ENCODE results near the gene F13A1. TPM values are rescaled to one million over a fixed set of nuclear protein-coding genes. Genes with fewer than 3 reads are reported as not detected.

The F13A1 gene
- total RNA-seq, 3 donors from 2014 or later (not counting 1 experiment from before 2014, with no cell fraction given) = 6.6 to 32.5 (median 16.1) TPM

DNA sequence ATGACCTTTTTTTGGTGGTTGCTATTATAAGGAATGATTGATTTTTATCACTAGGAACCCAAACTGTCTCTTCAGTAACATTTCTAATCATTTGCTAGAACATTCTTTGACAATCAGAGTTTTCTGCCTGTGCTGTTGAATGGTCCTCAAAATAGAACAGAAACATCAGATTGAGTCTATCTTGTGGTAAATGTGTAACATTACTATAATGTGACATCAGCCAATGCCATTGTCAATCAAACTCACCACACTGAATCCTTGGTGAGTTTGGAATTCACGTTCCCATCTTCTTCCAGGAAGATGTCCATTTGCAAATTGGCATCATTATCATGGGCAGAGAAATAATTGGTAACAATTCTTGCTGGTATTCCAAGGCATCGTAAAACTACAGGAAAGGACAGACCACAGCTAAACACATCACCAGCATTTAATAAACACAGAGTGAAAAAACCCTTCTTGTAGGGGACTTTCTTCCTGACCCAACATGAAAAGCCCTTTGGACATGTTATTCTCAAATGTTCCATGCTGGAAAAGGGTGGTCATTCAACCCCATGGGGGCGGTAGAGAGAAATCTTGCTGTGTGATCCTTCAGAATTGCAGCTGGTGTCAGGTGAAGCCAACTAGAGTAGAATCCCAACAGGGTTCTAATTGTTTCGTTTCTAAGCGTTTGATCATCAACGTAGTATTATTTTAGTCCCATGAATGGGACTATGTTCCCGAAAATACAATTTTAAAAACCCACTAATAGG, 98.5 kb downstream of the F13A1 start:
- Mint-ChIP-seq H3K27ac (no peak overlapping the region), H3K36me3 (no peaks in the 10 kb centered on the region), H3K4me3 (no peak overlapping the region), H3K27me3 (ENCODE audit: low read depth in 2 of 2) (peaks cover 23 to 42% of the 10 kb centered on the region in 2 donors), H3K9me3 (no peaks in the 10 kb centered on the region), H3K4me1 (no peaks in the 10 kb centered on the region)
- TF ChIP-seq, protein P1, sequence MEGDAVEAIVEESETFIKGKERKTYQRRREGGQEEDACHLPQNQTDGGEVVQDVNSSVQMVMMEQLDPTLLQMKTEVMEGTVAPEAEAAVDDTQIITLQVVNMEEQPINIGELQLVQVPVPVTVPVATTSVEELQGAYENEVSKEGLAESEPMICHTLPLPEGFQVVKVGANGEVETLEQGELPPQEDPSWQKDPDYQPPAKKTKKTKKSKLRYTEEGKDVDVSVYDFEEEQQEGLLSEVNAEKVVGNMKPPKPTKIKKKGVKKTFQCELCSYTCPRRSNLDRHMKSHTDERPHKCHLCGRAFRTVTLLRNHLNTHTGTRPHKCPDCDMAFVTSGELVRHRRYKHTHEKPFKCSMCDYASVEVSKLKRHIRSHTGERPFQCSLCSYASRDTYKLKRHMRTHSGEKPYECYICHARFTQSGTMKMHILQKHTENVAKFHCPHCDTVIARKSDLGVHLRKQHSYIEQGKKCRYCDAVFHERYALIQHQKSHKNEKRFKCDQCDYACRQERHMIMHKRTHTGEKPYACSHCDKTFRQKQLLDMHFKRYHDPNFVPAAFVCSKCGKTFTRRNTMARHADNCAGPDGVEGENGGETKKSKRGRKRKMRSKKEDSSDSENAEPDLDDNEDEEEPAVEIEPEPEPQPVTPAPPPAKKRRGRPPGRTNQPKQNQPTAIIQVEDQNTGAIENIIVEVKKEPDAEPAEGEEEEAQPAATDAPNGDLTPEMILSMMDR (IDR thresholded peaks at IDR 0.05) = no peak
- Histone ChIP-seq H3K36me3 (ENCODE audit: control insufficient read depth, insufficient read depth, low read length) (no peaks in the 10 kb centered on the region), H3K4me1 (ENCODE audit: control insufficient read depth, insufficient read depth, low read length) (no peaks in the 10 kb centered on the region), H3K9me3 (ENCODE audit: control insufficient read depth, insufficient read depth, low read length) (no peaks in the 10 kb centered on the region), H3K4me3 (ENCODE audit: low read length) (no peak overlapping the region), H3K27ac (ENCODE audit: low read length) (no peak overlapping the region), H3K27me3 (ENCODE audit: control insufficient read depth, insufficient read depth, low read length) (peaks cover 5% of the 10 kb centered on the region)
- 76% methylated on average over 6 of the region's 7 CpGs for WGBS (ENCODE audit: insufficient coverage)
- DNase-seq (peak in 1 of 2 donors; percentile 4), ATAC-seq (no peak)
- intact Hi-C loops (cut with micrococcal nuclease) = no loop called here

DNA sequence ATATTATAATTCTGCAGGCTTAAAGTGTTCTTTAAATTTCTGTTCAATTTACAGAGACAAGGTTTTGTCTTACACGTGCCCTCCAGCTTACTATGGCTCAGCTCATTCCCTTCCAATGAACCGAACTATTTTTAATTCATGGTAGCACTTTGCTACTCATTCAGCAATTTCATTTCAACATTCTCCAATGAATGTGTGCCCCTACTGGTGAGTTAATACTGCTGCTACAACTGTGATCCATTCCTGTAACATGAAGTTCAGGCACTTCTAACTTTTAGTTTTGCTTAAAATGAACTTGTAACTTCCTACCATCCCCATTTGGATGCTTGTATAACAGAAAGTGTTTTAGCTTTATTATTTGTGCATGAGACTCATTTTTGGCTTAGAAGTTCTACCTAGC, 99.7 kb downstream of the F13A1 start:
- H3K4me3 Mint-ChIP-seq = no peak overlapping the region
- intact Hi-C loops (cut with micrococcal nuclease) = no loop called here
- no peaks in the 10 kb centered on the region for H3K4me1 Mint-ChIP-seq
- Histone ChIP-seq H3K4me1 (ENCODE audit: control insufficient read depth, insufficient read depth, low read length) (no peaks in the 10 kb centered on the region), H3K27me3 (ENCODE audit: control insufficient read depth, insufficient read depth, low read length) (peaks cover 3% of the 10 kb centered on the region), H3K27ac (ENCODE audit: low read length) (no peak overlapping the region), H3K36me3 (ENCODE audit: control insufficient read depth, insufficient read depth, low read length) (no peaks in the 10 kb centered on the region), H3K4me3 (ENCODE audit: low read length) (no peak overlapping the region), H3K9me3 (ENCODE audit: control insufficient read depth, insufficient read depth, low read length) (no peaks in the 10 kb centered on the region)
- H3K36me3 Mint-ChIP-seq = no peaks in the 10 kb centered on the region
- DNase-seq (no peak), ATAC-seq (no peak)
- H3K9me3 Mint-ChIP-seq = no peaks in the 10 kb centered on the region
- TF ChIP-seq, protein P1 (IDR thresholded peaks at IDR 0.05) = no peak
- WGBS (ENCODE audit: insufficient coverage) = 82% methylated on average over 2 of the region's 2 CpGs
- H3K27ac Mint-ChIP-seq = no peak overlapping the region
- peaks cover 19 to 30% of the 10 kb centered on the region in 2 donors for H3K27me3 Mint-ChIP-seq (ENCODE audit: low read depth in 2 of 2)

DNA sequence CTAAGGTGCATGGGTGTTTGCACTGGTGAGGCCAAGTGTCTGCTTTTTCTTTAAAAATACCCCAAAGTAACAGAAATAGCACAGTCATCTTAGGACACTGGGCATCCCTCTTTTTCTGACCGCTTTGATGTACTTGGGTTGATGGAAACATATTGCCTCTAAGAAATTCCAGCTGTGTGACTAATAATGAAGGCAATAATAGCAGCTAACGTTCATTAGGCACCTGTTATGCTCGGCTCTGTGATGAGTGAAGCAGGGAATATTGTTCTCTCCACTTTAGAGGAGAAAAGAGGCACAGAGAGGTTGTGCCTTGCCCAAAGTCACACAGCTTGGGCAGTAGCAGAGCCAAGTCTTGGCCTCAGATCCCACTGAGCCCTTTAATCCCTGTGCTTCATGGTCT, 100.7 kb downstream of the F13A1 start:
- no peak overlapping the region for H3K27ac ChIP-seq (ENCODE audit: low read length)
- no peaks in the 10 kb centered on the region for H3K9me3 ChIP-seq (ENCODE audit: control insufficient read depth, insufficient read depth, low read length)
- Mint-ChIP-seq H3K9me3 (no peaks in the 10 kb centered on the region), H3K4me3 (no peak overlapping the region), H3K27me3 (ENCODE audit: low read depth in 2 of 2) (peaks cover 16 to 20% of the 10 kb centered on the region in 2 donors), H3K27ac (no peak overlapping the region), H3K36me3 (no peaks in the 10 kb centered on the region), H3K4me1 (no peaks in the 10 kb centered on the region)
- H3K4me3 ChIP-seq (ENCODE audit: low read length) = no peak overlapping the region
- WGBS (ENCODE audit: insufficient coverage) = 64% methylated on average over 2 of the region's 3 CpGs
- no peaks in the 10 kb centered on the region for H3K36me3 ChIP-seq (ENCODE audit: control insufficient read depth, insufficient read depth, low read length)
- no peak for DNase-seq
- intact Hi-C loops (cut with micrococcal nuclease) = no loop called here
- ATAC-seq = no peak
- H3K4me1 ChIP-seq (ENCODE audit: control insufficient read depth, insufficient read depth, low read length) = no peaks in the 10 kb centered on the region
- peaks cover 3% of the 10 kb centered on the region for H3K27me3 ChIP-seq (ENCODE audit: control insufficient read depth, insufficient read depth, low read length)
- TF ChIP-seq, protein P1 (IDR thresholded peaks at IDR 0.05) = no peak

DNA sequence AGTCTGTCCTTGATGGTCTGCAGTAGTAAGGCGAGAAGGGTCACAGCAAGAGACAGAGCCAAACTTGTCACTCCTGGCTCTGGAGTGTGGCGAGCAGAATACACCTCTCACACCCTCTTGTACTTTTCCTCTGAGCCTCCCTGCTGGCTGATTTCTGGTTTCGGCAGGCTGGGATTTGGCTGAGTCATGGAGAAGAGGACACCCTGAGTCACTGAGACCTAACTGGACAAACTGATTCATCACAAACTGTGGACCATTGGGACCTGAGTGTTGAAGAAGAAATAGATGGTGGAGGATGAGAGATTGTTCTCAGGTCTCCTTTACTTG, 101.7 kb downstream of the F13A1 start:
- Histone ChIP-seq H3K27me3 (ENCODE audit: control insufficient read depth, insufficient read depth, low read length) (peaks cover 3% of the 10 kb centered on the region), H3K36me3 (ENCODE audit: control insufficient read depth, insufficient read depth, low read length) (no peaks in the 10 kb centered on the region), H3K27ac (ENCODE audit: low read length) (no peak overlapping the region), H3K4me3 (ENCODE audit: low read length) (no peak overlapping the region), H3K4me1 (ENCODE audit: control insufficient read depth, insufficient read depth, low read length) (no peaks in the 10 kb centered on the region), H3K9me3 (ENCODE audit: control insufficient read depth, insufficient read depth, low read length) (no peaks in the 10 kb centered on the region)
- TF ChIP-seq, protein P1 (IDR thresholded peaks at IDR 0.05) = no peak
- Mint-ChIP-seq H3K27me3 (ENCODE audit: low read depth in 2 of 2) (peaks cover 13 to 15% of the 10 kb centered on the region in 2 donors), H3K9me3 (no peaks in the 10 kb centered on the region), H3K27ac (no peak overlapping the region), H3K4me1 (no peaks in the 10 kb centered on the region), H3K4me3 (no peak overlapping the region), H3K36me3 (no peaks in the 10 kb centered on the region)
- ATAC-seq (no peak), DNase-seq (no peak)
- 91% methylated on average over 3 of the region's 3 CpGs for WGBS (ENCODE audit: insufficient coverage)
- intact Hi-C loops (cut with micrococcal nuclease) = no loop called here
